C4-2B (cell line): ENCODE measurements around the gene MYLK4.

Source experiments
- CTCF ChIP-seq: fragments of 450-650 bp; conservative IDR thresholded peaks from 2 replicates; pipeline ENCODE4 v1.5.1; 2017; ENCODE audit warnings: mild to moderate bottlenecking
- ZFX ChIP-seq: fragments of 450-650 bp; IDR thresholded peaks from 2 replicates; pipeline ENCODE4 v1.6.1; 2017

GRCh38 chr6:2782825-2783187 is 32.1 kb upstream of the MYLK4 start:
- TF ChIP-seq CTCF (no peak), ZFX (no peak)
